Measurements from ENCODE around the gene SGK2.
"Not testable (repeated sequence)": the region's sequence is repeated elsewhere in the genome, so short reads cannot be mapped to it uniquely, and the experiment has no call there.

Gene SGK2

GRCh38 chr20:43563991-43564390 is 5.2 kb downstream of the SGK2 start:
- DNase-seq, result no peak

GRCh38 chr20:43564455-43564854 is 5.6 kb downstream of the SGK2 start:
- DNase-seq, result no peak

- DNase-seq, result no peak
These were observed 6.3 kb downstream of the SGK2 start for GRCh38 chr20:43564993-43565757.

GRCh38 chr20:43565758-43566104 is 6.9 kb downstream of the SGK2 start:
- no peak for DNase-seq

GRCh38 chr20:43567477-43567876 is 8.7 kb downstream of the SGK2 start:
- DNase-seq, result no peak

- DNase-seq, result no peak
These were observed 9.9 kb downstream of the SGK2 start for GRCh38 chr20:43568706-43569105.

GRCh38 chr20:43569282-43569681 is 10.5 kb downstream of the SGK2 start:
- no peak for DNase-seq

GRCh38 chr20:43570496-43570895 is 11.7 kb downstream of the SGK2 start:
- DNase-seq, result no peak

GRCh38 chr20:43571310-43571709 is 12.5 kb downstream of the SGK2 start:
- no peak for DNase-seq

- DNase-seq, result no peak
These were observed 12.9 kb downstream of the SGK2 start for GRCh38 chr20:43571771-43572170.

- no peak for DNase-seq
These were observed 14.1 kb downstream of the SGK2 start for GRCh38 chr20:43572891-43573290.

- no peak for DNase-seq
These were observed 17.3 kb downstream of the SGK2 start for GRCh38 chr20:43576108-43576507.

- DNase-seq, result no peak
These were observed 21.3 kb downstream of the SGK2 start for GRCh38 chr20:43579861-43580793.

- no peak for DNase-seq
These were observed 24.5 kb downstream of the SGK2 start for GRCh38 chr20:43583133-43583864.

- peak; percentile 93 for DNase-seq
These were observed 25.2 kb downstream of the SGK2 start for GRCh38 chr20:43583982-43584432.

GRCh38 chr20:43584448-43585136 is 25.8 kb downstream of the SGK2 start:
- DNase-seq, result peak; percentile 73

- DNase-seq, result no peak
These were observed 27.8 kb downstream of the SGK2 start for GRCh38 chr20:43586641-43587040.

GRCh38 chr20:43588526-43588925 is 29.7 kb downstream of the SGK2 start:
- not testable (repeated sequence) for DNase-seq

GRCh38 chr20:43590036-43590391 is 31.2 kb downstream of the SGK2 start:
- DNase-seq, result peak; percentile 1

- DNase-seq, result peak; percentile 89
These were observed 31.8 kb downstream of the SGK2 start, which contains the start of gene IFT52 for GRCh38 chr20:43590392-43591303. TSS of gene IFT52 (plus strand) at chr20:43590937. CDS start at chr20:43594699, 3,762 bp downstream.

- DNase-seq, result not testable (repeated sequence)
These were observed 43.1 kb downstream of the SGK2 start for GRCh38 chr20:43601960-43602359.

Measured in fibroblast of upper back skin (primary cell).